Articular chondrocyte of knee joint (primary cell): ENCODE results near the gene BPIFB6. TPM values are rescaled to one million over a fixed set of nuclear protein-coding genes. Genes with fewer than 3 reads are reported as not detected.

ENCODE experiments used
- total RNA-seq: library from RNA; depleted of rRNA; stranded (reverse); fragments of >200 nt; gene quantifications from 2 replicates; pipeline ENCODE4 v1.2.3, GENCODE V29; 2012

The BPIFB6 gene, protein sequence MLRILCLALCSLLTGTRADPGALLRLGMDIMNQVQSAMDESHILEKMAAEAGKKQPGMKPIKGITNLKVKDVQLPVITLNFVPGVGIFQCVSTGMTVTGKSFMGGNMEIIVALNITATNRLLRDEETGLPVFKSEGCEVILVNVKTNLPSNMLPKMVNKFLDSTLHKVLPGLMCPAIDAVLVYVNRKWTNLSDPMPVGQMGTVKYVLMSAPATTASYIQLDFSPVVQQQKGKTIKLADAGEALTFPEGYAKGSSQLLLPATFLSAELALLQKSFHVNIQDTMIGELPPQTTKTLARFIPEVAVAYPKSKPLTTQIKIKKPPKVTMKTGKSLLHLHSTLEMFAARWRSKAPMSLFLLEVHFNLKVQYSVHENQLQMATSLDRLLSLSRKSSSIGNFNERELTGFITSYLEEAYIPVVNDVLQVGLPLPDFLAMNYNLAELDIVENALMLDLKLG
- total RNA-seq, result not detected in 2 replicates

DNA sequence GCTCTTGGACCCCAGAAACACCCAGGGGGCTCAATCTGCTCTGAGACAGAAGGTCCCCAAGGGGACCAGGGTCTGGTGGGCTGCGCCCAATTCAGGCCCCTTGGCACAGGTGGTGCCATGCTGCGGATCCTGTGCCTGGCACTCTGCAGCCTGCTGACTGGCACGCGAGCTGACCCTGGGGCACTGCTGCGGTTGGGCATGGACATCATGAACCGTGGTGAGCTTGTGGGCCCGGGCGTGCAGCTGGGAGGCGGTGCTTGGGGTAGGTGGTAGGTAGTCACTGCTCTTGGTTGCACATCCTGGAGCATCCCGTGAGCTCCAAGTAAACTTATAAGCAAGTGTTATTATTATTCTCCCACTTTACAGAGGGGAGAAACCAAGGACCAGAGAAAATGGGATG is at the start of gene BPIFB6:
Gene BPIFB6, plus strand, starts transcription at position 118 of the 400 bp plus-strand sequence. Its CDS starts 0 bp downstream, at position 118.

DNA sequence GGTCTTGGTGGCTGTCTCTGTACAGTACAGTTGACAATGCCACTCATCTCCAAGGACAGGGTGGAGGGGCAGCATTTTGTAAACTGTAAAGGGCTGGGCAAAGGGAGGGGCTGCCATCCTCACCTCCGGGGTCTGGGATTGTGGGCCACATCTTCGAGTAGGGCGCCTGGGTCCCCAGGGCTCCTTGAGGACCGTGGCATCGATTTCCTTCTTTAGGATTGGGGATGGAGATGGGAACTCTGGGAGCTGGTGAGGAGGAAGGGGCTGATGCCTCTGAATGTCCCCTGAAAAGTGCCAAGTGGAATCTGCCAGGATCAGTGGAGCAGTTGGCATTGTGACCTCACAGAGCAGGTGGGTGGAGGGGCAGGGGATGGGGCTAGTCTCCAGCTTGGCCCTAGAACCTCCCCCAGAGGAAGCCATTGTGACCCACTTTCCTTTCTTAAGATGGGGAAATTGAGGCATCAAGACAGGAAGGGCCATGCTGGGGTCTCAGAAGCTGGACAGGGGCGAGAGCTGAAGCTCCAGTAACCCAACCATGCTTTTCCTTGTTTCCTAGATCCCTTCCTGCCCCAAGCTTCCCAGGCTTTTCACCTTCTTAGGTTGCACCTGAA is 27.2 kb upstream of the BPIFB6 start, which contains the start of gene SUN5:
Gene SUN5, minus strand, starts transcription at position 293 of the 611 bp plus-strand sequence. Its CDS starts 93 bp downstream, at position 200.

DNA sequence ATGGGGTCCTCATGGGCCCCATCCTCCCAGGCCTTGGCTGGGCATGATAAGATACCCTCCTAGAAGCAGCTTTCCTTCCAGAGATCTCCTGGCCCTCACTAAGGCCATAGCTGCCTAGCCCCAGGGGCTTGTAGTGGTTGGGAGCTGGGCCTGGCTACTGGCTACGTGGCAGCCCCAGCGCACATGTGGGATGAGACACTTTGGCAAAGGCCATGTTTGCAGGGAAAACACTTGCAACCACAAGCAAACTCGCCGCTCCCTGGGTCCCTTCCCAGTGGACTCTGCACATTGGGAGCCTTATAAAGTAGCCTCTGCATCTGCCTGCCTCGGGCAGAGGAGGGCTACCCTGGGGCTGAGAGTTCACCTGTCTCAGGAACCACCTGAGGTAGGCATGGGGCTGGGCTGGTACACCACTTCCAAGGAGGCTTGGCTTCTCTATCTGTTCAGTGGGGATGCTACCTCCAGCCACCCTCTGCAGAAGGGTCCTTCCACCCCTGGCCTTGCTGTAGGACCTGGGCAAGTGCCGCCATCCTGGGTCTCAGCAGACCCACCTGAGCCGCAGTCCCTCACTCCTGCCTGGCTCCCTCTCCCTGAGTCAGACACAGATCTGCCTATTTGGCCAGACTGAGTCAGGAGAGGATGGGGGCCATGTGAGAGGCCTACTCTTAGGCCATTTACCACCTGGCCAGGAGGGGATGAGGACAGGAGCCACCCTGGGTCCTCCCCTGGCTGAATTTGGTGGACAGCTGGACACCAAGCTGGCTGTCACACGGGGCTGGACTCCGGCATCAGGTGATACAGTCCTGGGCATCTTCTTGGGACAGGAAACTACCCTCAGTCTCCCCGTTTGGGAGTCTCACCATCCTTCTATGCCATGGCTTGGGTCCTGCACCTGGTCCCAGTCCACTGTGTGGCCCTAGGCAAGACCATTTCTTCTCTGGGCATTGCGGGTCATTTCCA is 23.8 kb upstream of the BPIFB6 start, which contains the start of gene BPIFB2:
Gene BPIFB2, plus strand, starts transcription at position 329 of the 960 bp plus-strand sequence. CDS start 871 bp downstream, outside the sequence.

DNA sequence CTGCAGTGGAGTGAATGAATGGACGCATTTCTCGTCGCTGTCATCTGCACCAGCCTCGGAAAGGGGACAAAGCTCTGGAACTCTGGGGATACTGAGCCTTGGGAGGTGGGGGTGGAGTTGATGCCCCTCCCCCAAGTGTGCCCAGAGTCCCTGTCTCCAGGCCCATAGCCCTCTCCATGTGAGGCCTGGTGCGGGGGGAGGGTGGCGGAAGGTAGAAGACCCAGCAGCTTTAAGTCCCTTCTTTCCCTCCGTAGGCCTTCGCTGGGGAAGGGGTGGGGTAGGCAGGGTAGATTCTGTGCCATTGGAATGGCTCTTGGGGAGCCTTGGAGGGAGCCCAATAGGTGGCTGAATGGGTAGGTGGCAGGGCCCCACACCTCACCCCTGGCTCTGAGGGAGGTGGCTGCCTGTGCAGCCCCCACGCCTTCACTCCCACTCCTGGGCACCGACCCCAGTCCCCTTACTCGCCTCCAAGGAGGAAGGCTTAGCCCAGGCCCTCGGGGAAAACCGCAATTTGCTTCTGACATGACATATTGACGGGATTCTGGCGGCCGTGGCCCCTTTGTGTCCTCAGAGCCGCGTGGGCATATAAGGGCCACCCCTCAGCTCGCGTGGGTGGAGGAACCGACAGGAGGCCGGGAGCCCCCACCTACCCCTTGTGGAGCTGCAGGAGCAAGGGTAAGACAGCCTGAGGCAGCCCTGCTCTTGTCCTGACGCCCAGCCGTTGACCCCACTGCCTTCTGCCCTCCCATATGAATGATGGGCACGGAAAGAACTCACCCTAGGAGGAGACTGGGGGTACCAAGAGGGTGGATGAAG is 22.1 kb downstream of the BPIFB6 start, which contains the start of gene BPIFB3:
Gene BPIFB3, plus strand, starts transcription at position 613 of the 816 bp plus-strand sequence. CDS start 1,533 bp downstream, outside the sequence.

DNA sequence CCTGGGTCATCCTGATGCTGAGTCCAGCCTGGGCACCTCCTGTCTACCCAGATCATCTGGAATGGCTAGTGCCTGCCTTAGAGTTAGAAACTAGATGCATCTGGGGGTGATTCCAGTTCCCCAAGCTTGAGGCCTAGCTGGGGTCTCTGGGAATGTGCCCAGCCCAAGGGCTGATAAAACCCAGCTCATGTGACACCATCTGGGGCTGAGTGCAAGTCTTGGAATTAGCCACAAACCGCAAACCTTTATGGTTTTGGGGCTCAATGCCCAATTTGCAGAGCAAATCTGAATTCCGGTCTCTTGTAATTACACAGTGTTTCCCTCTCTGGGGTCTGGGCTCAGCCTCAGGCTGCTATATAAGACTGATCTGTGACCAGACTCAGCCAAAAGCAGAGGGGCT is 47.8 kb downstream of the BPIFB6 start, which contains the start of gene BPIFB4:
Gene BPIFB4, plus strand, starts transcription at position 385 of the 400 bp plus-strand sequence. CDS start 1,884 bp downstream, outside the sequence.

Other genes with a start within 250 kb of the BPIFB6 start
- 80.1 and 83.6 TPM in 2 replicates for gene MAPRE1, start 211.7 kb upstream of the BPIFB6 start, total RNA-seq
- 0.22 TPM in 1 of 2 replicates, not detected in the other for gene EFCAB8, start 172.7 kb upstream of the BPIFB6 start, total RNA-seq
- gene SUN5, start 27.2 kb upstream of the BPIFB6 start, total RNA-seq, result not detected in 2 replicates
- not detected in 2 replicates for gene BPIFB2, start 23.9 kb upstream of the BPIFB6 start, total RNA-seq
- gene BPIFB3, start 22.3 kb downstream of the BPIFB6 start, total RNA-seq, result not detected in 2 replicates
- not detected in 2 replicates for gene BPIFB4, start 48.0 kb downstream of the BPIFB6 start, total RNA-seq
- not detected in 2 replicates for gene BPIFA2, start 136.5 kb downstream of the BPIFB6 start, total RNA-seq
- not detected in 2 replicates for gene BPIFA3, start 185.7 kb downstream of the BPIFB6 start, total RNA-seq
- not detected in 2 replicates for gene BPIFA1, start 204.3 kb downstream of the BPIFB6 start, total RNA-seq